Cerebellar cortex (tissue), 1 donor: Measurements from ENCODE around the gene STAG1.
"Not testable (repeated sequence)": the region's sequence is repeated elsewhere in the genome, so short reads cannot be mapped to it uniquely, and the experiment has no call there.

Experiments
- DNase-seq: peaks from one replicate; pipeline ENCODE4 v3.0.0-alpha.2; 2015; ENCODE audit warnings: low spot score

Gene STAG1

DNA sequence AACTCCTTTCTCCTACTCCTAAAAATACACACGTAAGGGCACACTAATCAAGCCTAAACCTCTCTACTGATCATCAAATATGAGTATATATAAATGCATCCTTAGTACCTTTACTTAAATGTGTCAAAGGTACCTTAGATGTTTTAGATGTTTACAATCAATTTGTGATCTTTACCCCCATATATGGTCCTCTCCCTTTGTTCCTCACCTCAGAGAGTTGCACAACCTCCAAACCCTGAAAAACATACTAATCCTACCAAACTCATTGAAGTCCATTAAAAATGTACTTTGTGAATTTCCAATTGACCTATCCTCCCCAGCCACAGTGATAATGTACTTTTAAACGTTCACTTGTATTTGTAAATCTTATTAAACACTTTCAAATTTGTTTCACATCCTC, 249.1 kb downstream of the STAG1 start:
- no peak for DNase-seq

DNA sequence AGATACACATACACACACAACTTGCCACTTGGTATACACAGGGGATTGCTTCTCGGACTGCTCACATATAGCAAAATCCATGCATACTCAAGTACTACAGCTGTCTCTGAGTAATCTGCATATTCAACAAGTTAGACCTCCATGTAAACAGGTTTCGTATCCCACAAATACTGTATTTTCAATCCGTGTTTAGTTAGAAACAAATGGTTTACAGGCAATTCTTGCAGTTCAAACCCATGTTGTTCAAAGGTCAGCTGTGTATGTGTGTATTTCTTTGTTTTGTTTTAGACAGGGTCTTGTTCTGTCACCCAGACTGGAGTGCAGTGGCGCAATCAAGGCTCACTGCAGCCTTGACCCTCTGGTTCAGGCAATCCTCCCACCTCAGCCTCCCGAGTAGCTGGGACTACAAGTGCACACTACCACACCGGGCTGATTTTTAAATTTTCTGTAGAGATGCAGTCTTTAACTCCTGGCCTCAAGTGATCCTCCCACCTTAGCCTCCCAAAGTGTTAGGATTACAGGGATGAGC, 253.2 kb downstream of the STAG1 start:
- DNase-seq: no peak

DNA sequence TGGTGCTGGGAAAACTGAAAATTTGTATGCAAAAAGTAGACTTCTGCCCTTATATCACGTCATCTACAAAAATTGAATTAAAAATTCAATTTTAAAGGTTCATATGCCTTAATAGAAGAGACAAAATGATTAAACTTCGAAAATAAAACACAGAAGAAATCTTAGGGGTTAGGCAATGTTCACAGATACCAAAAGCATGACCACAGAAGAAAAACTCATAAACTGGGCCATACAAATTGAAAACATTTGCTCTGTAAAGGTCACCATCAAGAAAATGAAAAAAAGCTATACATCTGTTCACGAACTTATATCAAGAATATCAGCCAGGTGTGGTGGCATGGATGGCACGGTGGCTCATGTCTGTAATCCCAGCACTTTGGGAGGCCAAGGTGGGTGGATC, 257.0 kb downstream of the STAG1 start:
- no peak for DNase-seq

DNA sequence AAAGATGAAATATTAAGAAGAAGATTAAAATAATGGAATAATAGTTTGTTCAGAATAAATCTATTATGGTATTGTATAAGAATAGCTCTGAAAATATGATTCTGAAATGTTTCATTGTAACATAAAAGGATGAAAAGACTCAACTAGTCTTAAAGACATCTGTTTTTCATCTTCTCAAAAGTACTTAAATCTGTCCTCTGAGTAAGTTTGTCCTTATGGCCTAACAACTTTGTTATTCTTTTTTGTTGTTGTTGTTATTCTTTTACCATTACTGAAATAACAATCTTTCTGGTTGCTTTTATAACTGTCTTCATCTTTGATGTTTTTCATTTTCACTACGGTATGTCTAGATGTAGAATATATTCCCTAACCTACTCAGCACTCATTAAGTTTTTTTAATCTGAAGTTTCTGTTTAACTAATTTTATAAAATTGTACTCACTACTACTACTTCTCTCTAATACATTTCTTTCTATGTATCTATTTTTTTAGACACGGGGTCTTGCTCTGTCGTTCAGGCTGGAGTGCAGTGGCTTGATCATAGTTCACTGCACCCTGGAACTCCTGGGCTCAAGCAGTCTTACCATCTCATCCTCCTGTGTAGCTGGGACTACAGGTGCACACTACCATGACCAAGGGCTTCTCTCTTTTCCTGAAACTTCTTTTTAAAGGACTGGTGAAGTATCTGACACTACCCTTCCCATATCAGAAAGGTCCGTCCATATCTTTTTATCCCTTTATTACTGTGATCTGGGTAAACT, 261.4 kb downstream of the STAG1 start:
- no peak for DNase-seq

DNA sequence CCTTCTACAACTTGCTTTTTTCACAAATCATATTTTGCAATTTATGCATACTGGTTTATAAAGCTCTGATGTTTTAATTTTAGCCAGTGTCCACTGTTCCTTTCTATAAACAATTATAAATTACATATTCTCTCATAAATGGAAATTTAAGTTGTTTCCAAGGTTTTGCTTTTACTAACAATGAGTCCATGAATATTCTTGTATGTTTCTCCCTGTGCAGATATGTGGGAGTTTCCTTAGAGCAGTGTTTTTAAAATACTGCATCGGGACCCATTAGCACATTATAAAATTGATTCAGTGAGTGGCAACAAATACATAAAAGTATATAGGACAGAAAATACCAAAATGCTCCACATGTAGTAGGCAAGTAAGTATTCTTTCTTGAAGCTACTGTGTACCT, 266.4 kb downstream of the STAG1 start:
- DNase-seq: no peak

DNA sequence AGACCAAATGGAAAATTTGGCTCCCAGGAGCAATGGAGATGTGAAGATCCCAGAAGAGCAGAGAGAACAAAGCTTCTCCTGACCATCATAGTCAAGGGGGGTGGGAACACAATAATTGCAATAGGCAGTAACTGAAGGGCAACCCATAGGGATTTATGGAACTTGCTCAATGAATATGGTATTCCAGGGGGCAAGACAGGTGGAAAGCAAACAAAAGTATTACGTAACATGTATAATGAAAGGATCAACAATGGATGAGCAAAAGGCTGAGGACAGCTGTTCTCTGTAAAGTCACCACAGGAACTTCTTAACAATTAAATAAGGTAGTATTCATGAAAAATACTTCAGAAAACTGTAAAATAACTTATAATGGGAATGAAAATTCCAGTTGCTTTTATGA, 275.9 kb downstream of the STAG1 start:
- no peak for DNase-seq

DNA sequence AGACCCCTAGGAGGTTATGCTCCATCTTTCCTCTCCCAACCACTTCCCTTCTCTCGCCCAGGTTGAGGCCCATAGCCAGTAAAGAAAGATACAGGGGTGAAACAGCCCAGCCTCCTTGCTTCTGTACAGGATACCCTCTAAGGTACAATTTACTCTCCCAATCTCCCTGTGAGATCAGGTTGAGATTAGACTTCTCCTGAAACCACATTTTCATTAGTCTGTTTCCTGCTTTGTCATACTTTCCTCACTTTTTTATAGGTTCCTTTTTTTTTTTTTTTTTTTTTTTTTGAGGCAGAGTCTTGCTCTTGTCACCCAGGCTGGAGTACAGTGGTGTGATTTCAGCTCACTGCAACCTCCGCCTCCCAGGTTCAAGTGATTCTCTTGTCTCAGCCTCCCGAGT, 277.3 kb downstream of the STAG1 start:
- DNase-seq: not testable (repeated sequence)

- DNase-seq: no peak
Measured at GRCh38 chr3:136473716-136474326, 278.4 kb downstream of the STAG1 start.

- no peak for DNase-seq
Measured at GRCh38 chr3:136465296-136465695, 286.9 kb downstream of the STAG1 start.

- DNase-seq: no peak
Measured at GRCh38 chr3:136464502-136464901, 287.7 kb downstream of the STAG1 start.

DNA sequence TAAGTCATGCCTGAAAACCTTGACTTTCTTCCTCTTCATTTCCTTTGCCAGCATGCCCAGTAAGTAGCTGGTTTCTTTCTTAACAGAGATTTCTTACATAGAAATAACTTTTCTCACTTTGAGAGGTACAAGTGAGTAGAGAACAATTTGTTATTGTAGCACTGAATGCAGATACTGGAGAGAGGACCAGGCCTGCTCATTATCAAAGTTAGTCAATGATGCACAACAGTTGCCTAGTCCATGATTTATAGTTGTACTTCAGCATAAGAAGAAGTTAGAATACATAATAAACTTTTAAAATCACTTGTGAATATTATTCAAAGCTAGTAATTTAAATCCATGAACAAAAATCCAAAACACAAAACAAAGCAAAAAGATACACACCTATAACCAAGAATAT, 289.0 kb downstream of the STAG1 start:
- no peak for DNase-seq

DNA sequence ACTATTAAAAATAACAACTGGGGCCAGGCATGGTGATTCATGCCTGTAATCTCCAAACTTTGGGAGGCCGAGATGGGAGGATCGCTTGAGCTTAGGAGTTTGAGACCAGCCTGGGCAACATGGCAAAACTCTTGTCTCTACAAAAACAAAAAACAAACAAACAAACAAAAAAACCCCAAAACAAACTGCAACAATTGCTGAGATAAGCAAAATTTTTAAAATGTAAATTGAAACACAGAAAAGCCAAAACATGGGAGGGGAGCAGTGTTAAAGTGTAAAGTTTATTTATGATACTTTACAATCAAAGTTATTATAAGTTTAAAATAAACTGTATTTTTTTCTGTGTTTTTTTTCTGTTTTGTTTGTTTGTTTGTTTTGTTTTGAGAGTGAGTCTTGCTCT, 294.4 kb downstream of the STAG1 start:
- DNase-seq: no peak

GRCh38 chr3:136456196-136456595, 296.0 kb downstream of the STAG1 start:
- no peak for DNase-seq

DNA sequence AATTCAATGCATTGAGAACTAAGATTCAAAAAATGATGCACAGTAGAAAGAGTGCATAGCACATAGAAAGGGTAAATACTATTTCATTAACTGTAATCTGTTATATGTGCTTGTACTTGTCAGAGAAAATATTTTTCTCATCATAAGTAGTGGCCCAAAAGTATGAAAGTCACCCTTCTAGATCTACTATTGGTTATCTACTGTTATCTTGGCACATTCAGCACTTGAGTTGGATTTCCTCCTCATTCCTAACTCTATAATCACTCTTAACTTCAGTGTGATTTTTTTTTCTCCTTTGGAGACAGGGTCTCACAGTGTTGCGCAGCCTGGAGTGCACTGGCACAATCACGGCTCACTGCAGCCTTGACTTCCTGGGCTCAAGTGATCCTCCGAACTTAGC, 307.6 kb downstream of the STAG1 start:
- no peak for DNase-seq

DNA sequence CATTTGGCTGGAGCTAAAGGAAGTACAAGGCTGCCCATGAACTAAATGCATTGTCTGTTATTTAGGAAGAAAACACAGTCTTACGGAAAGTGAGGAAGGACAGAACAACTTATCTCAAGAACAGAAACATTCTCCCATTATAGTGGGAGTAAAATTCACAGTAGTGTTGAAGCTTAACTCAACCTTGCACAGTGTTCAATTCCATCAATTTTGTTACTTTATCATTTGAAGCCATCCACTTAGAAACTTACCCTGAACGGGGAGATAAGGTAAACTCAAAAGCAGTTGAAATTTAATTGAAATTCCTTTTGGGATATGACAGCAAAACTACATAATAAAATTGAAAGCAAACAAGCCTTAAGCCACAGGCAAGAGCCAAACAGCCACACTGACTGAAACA, 315.1 kb downstream of the STAG1 start:
- DNase-seq: no peak

- DNase-seq: no peak
Measured at GRCh38 chr3:136434429-136434828, 317.7 kb downstream of the STAG1 start.

GRCh38 chr3:136432685-136433084, 319.5 kb downstream of the STAG1 start:
- no peak for DNase-seq

- DNase-seq: no peak
Measured at GRCh38 chr3:136428167-136428566, 324.0 kb downstream of the STAG1 start.

- no peak for DNase-seq
Measured at GRCh38 chr3:136427236-136427635, 324.9 kb downstream of the STAG1 start.

GRCh38 chr3:136414476-136414875, 337.7 kb downstream of the STAG1 start:
- DNase-seq: no peak

GRCh38 chr3:136412307-136412706, 339.9 kb downstream of the STAG1 start:
- DNase-seq: no peak

DNA sequence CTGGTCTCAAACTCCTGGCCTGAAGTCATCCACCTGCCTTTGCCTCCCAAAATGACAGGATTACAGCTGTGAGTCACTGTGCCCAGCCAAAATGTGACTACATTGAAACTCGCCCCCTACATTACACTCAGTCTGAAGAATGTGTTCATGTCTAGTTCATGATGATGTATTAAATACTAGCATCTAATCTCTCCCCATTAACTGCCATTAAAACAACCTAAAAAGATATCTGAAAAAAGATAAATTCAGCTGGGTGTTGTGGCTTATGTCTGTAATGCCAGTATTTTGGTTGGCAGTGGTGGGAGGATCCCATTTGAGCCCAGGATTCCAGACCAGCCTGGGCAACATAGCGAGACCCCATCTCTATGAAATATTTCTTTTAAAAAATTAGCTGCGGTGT, 342.6 kb downstream of the STAG1 start:
- no peak for DNase-seq

- DNase-seq: no peak
Measured at GRCh38 chr3:136404056-136404455, 348.1 kb downstream of the STAG1 start.

- no peak for DNase-seq
Measured at GRCh38 chr3:136396916-136397315, 355.3 kb downstream of the STAG1 start.
